Gastrocnemius medialis (tissue), 4 donors: ENCODE measurements around the gene EDC3. TPM values are rescaled to one million over a fixed set of nuclear protein-coding genes. Genes with fewer than 3 reads are reported as not detected.

Experiments
- ATAC-seq, 2 donors: fragments of 150-250 bp; one replicate each; pipeline ENCODE4 v1.9.1; 2016
- DNase-seq, 2 donors: peaks; one replicate each; pipeline ENCODE4 v3.0.0-alpha.2; 2019
- H3K27ac ChIP-seq, 4 donors: fragments of 200-600 bp; sonication (generic); 1 replicate in 1 of 4; 2 replicates in 3 of 4; pipeline ENCODE4 v1.5.1; 2016 to 2018; ENCODE audit warnings: mild to moderate bottlenecking in 2 of 4, moderate library complexity in 1 of 4
- H3K27me3 ChIP-seq, 3 donors: fragments of 200-600 bp; sonication (generic) in 2 of 3; 1 replicate in 1 of 3; 2 replicates in 2 of 3; pipeline versions ENCODE4 v1.5.1 to v1.6.0; 2016 to 2019; ENCODE audit warnings: mild to moderate bottlenecking in 1 of 3, moderate library complexity in 1 of 3
- H3K36me3 ChIP-seq, 2 donors: fragments of 200-600 bp; sonication (generic) in 1 of 2; one replicate each; pipeline ENCODE4 v1.5.1; 2017 to 2018
- H3K4me1 ChIP-seq, 2 donors: fragments of 200-600 bp; sonication (generic) in 1 of 2; one replicate each; pipeline ENCODE4 v1.5.1; 2016 to 2017; ENCODE audit warnings: mild to moderate bottlenecking in 2 of 2
- H3K4me3 ChIP-seq, 4 donors: fragments of 200-600 bp; sonication (generic) in 3 of 4; 1 replicate in 1 of 4; 2 replicates in 3 of 4; pipeline ENCODE4 v1.5.1; 2016 to 2019; ENCODE audit warnings: mild to moderate bottlenecking in 2 of 4
- H3K9me3 ChIP-seq, 3 donors: fragments of 200-600 bp; sonication (generic) in 2 of 3; 1 replicate in 1 of 3; 2 replicates in 2 of 3; pipeline ENCODE4 v1.5.1; 2016 to 2019
- CTCF ChIP-seq, 5 experiments: fragments of 450-650 bp in 3 of 5; fragments of 200-600 bp in 2 of 5; sonication (generic) in 2 of 5; IDR thresholded peaks in 4 of 5; conservative IDR thresholded peaks in 1 of 5; 1 replicate in 4 of 5; 2 replicates in 1 of 5; pipeline ENCODE4 v1.5.1; 2016 to 2019; ENCODE audit warnings: antibody characterized with exemption in 5 of 5, mild to moderate bottlenecking in 3 of 5, moderate library complexity in 3 of 5
- POLR2A ChIP-seq, 2 donors: fragments of 450-650 bp; IDR thresholded peaks; one replicate each; pipeline ENCODE4 v1.6.1; 2017; ENCODE audit warnings: antibody characterized with exemption in 2 of 2, mild to moderate bottlenecking in 2 of 2, moderate library complexity in 2 of 2
- in situ Hi-C, 4 donors: fragments of 200-750 bp; cut with MboI; loops; one replicate each; pipeline versions ENCODE4 v1.15.0 to v1.8.0; 2017; ENCODE audit warnings: low sequenced_read_pairs in 4 of 4
- intact Hi-C: fragments of 100-400 bp; cut with DNase I; formaldehyde crosslinking; loops from one replicate; pipeline ENCODE4 v1.15.1; 2023; ENCODE audit warnings: low total_unique reads
- total RNA-seq, 4 donors: library from RNA; depleted of rRNA; stranded (reverse); fragments of >200 nt; gene quantifications; one replicate each; pipeline versions ENCODE4 v1.1.0 to v1.2.3, GENCODE V29; 2016

EDC3 gene
- total RNA-seq, 4 donors from 2014 or later = 7.9 to 19.4 (median 11.6) TPM

GRCh38 chr15:74633781-74634180, 62.0 kb downstream of the EDC3 start:
- in situ Hi-C loops = loop anchor here (5.0 to 25.0 kb wide), 3 partner anchors 134 to 304 kb away; partner anchors contain the start of gene COX5A (in 3 of the 4)
- Histone ChIP-seq H3K9me3 (no peaks in the 10 kb centered on the region), H3K27me3 (no peaks in the 10 kb centered on the region), H3K27ac (no peak overlapping the region), H3K4me3 (no peak overlapping the region), H3K4me1 (no peaks in the 10 kb centered on the region), H3K36me3 (peaks cover 0 to 90% of the 10 kb centered on the region in 2 donors)
- TF ChIP-seq CTCF (IDR thresholded peaks at IDR 0.05 in 4 of 5, conservative IDR thresholded peaks at IDR 0.05 in 1 of 5) (no peak), POLR2A (IDR thresholded peaks at IDR 0.05) (no peak)
- DNase-seq (no peak), ATAC-seq (no peak)
- intact Hi-C loops = loop anchor here (5.0 to 10.0 kb wide), 2 partner anchors 261 to 571 kb away; partner anchors contain the start of gene C15orf39

- TF ChIP-seq POLR2A (IDR thresholded peaks at IDR 0.05) = no peak
- no peak for TF ChIP-seq CTCF (IDR thresholded peaks at IDR 0.05 in 4 of 5, conservative IDR thresholded peaks at IDR 0.05 in 1 of 5)
- H3K27ac ChIP-seq = no peak overlapping the region
- in situ Hi-C loops (loop anchor here (5.0 to 25.0 kb wide), 3 partner anchors 135 to 305 kb away; partner anchors contain the start of gene COX5A (in 3 of the 4)), intact Hi-C loops (loop anchor here (5.0 to 10.0 kb wide), 2 partner anchors 260 to 572 kb away; partner anchors contain the start of gene C15orf39)
- H3K36me3 ChIP-seq = peaks cover 0 to 99% of the 10 kb centered on the region in 2 donors
- no peak for DNase-seq
- no peak overlapping the region for H3K4me3 ChIP-seq
- no peaks in the 10 kb centered on the region for H3K9me3 ChIP-seq
- H3K27me3 ChIP-seq = no peaks in the 10 kb centered on the region
- H3K4me1 ChIP-seq = no peaks in the 10 kb centered on the region
- ATAC-seq = no peak
These were observed 63.2 kb downstream of the EDC3 start for GRCh38 chr15:74632601-74633000.

GRCh38 chr15:74631935-74632560, 63.8 kb downstream of the EDC3 start:
- Histone ChIP-seq H3K4me3 (no peak overlapping the region), H3K36me3 (peaks cover 0 to 99% of the 10 kb centered on the region in 2 donors), H3K27me3 (no peaks in the 10 kb centered on the region), H3K27ac (no peak overlapping the region), H3K9me3 (no peaks in the 10 kb centered on the region), H3K4me1 (no peaks in the 10 kb centered on the region)
- intact Hi-C loops (loop anchor here (5.0 to 10.0 kb wide), 2 partner anchors 260 to 573 kb away; partner anchors contain the start of gene C15orf39), in situ Hi-C loops (loop anchor here (5.0 to 25.0 kb wide), 3 partner anchors 135 to 305 kb away; partner anchors contain the start of gene COX5A (in 3 of the 4))
- no peak for TF ChIP-seq POLR2A (IDR thresholded peaks at IDR 0.05)
- TF ChIP-seq CTCF (IDR thresholded peaks at IDR 0.05 in 4 of 5, conservative IDR thresholded peaks at IDR 0.05 in 1 of 5) = peak; percentile 44 to 78 (median 74)
- DNase-seq = peak in 1 of 2 donors; percentile 38
- peak in 1 of 2 donors; percentile 61 for ATAC-seq

- in situ Hi-C loops (loop anchor here (5.0 to 25.0 kb wide), 3 partner anchors 136 to 306 kb away; partner anchors contain the start of gene COX5A (in 3 of the 4)), intact Hi-C loops (loop anchor here (5.0 to 10.0 kb wide), 2 partner anchors 259 to 573 kb away; partner anchors contain the start of gene C15orf39)
- H3K27ac ChIP-seq = no peak overlapping the region
- DNase-seq = no peak
- no peak overlapping the region for H3K4me3 ChIP-seq
- no peaks in the 10 kb centered on the region for H3K4me1 ChIP-seq
- ATAC-seq = no peak
- TF ChIP-seq POLR2A (IDR thresholded peaks at IDR 0.05) (no peak), CTCF (IDR thresholded peaks at IDR 0.05 in 4 of 5, conservative IDR thresholded peaks at IDR 0.05 in 1 of 5) (no peak)
- H3K9me3 ChIP-seq = no peaks in the 10 kb centered on the region
- peaks cover 0 to 99% of the 10 kb centered on the region in 2 donors for H3K36me3 ChIP-seq
- no peaks in the 10 kb centered on the region for H3K27me3 ChIP-seq
These were observed 64.4 kb downstream of the EDC3 start for GRCh38 chr15:74631408-74631807.
